Nephron (organoid): ENCODE data around the gene BEAN1.

Experiments used
- H3K27ac Mint-ChIP-seq, 3 experiments: 2 replicates each; pipeline ENCODE4 v1.8.0; 2020; ENCODE audit warnings: mixed read lengths in 3 of 3, mild to moderate bottlenecking in 2 of 3, moderate library complexity in 1 of 3
- H3K27me3 Mint-ChIP-seq: 2 replicates; pipeline ENCODE4 v1.8.0; 2021; ENCODE audit warnings: low read depth, mild to moderate bottlenecking, moderate library complexity, mixed read lengths
- H3K36me3 Mint-ChIP-seq: 2 replicates; pipeline ENCODE4 v1.8.0; 2020; ENCODE audit warnings: low read depth, mixed read lengths
- H3K4me1 Mint-ChIP-seq: 2 replicates; pipeline ENCODE4 v1.8.0; 2020; ENCODE audit warnings: mixed read lengths
- H3K4me3 Mint-ChIP-seq, 3 experiments: 2 replicates each; pipeline ENCODE4 v1.8.0; 2020; ENCODE audit warnings: mild to moderate bottlenecking in 3 of 3, mixed read lengths in 3 of 3, moderate library complexity in 2 of 3
- H3K9me3 Mint-ChIP-seq: 2 replicates; pipeline ENCODE4 v1.8.0; 2020; ENCODE audit warnings: mixed read lengths
- TF ChIP-seq, protein P1 (sequence below), 3 experiments: fragments of 200-600 bp; sonication (generic); IDR thresholded peaks; one replicate each; pipeline ENCODE4 v1.5.0; 2021; ENCODE audit warnings: antibody characterized with exemption in 3 of 3; ENCODE audit not compliant: unreplicated experiment in 3 of 3

Gene BEAN1

DNA sequence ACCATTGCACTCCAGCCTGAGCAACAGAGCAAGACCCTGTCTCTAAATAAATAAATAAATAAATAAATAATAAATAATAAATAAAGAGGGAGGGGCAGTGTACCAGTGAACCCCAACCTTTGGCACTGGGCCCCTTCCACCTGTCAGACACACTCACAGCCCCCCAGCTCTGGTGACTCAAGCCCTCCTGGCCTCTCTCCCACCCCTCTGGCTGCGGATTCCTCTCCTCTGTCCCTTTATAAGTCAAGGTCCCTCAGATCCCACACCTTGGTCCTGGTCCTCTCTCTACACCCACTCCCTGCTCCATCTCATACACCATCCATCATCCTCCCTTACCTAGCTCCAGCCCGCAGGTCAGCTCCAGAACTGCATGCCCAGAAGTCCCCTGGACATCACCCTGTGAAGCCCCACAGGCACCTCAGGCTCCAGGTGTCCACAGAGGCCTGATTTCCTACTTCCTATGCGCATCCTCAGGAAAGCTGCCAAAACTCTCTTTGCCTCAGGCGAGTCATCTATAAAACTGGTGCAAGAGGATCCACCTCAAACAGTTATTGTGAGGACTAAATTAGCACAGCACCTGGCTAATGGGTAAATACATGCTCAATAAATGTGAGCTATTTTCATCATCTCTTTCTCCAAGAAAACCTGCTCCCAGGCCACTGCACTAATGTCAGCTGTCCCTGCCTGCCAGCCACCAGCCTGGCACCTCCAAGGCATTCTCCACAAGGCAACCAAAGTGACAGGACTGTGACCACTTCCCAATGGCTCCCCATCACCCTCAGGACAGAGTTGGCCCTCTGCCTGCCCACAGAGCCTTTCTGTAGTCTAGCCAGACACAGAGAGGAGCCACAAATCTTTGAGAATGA, 46.8 kb downstream of the BEAN1 start:
- Mint-ChIP-seq H3K4me3 (no peak overlapping the region), H3K27ac (no peak overlapping the region), H3K9me3 (no peaks in the 10 kb centered on the region), H3K27me3 (peaks cover 21% of the 10 kb centered on the region), H3K36me3 (no peaks in the 10 kb centered on the region), H3K4me1 (peaks cover 34% of the 10 kb centered on the region)
- TF ChIP-seq, protein P1, sequence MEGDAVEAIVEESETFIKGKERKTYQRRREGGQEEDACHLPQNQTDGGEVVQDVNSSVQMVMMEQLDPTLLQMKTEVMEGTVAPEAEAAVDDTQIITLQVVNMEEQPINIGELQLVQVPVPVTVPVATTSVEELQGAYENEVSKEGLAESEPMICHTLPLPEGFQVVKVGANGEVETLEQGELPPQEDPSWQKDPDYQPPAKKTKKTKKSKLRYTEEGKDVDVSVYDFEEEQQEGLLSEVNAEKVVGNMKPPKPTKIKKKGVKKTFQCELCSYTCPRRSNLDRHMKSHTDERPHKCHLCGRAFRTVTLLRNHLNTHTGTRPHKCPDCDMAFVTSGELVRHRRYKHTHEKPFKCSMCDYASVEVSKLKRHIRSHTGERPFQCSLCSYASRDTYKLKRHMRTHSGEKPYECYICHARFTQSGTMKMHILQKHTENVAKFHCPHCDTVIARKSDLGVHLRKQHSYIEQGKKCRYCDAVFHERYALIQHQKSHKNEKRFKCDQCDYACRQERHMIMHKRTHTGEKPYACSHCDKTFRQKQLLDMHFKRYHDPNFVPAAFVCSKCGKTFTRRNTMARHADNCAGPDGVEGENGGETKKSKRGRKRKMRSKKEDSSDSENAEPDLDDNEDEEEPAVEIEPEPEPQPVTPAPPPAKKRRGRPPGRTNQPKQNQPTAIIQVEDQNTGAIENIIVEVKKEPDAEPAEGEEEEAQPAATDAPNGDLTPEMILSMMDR (IDR thresholded peaks at IDR 0.05; ENCODE audit: unreplicated experiment in 3 of 3) = no peak

DNA sequence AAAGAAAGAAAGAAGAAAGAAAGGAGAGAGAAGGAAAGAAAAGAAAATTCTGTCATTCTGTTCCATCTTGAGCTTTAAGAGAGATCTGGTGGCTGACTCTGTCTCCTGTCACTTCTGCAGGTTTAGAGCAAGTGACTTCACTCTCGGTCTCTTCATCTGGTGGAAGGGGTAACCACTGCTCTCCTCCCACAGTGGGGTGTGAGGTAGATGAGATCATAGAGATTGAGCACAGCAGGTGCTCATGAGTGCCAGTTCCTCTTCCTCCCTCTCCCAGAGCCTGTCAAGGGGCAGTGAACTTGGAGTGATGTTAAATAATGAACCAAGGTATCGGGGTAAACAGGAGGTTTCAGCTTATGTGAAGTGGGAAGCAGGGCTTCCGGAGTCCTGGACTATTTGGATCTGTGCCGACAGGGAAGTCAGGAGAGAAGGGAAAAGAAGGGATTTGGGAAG, 47.7 kb downstream of the BEAN1 start:
- Mint-ChIP-seq H3K9me3 (no peaks in the 10 kb centered on the region), H3K36me3 (no peaks in the 10 kb centered on the region), H3K4me1 (peaks cover 34% of the 10 kb centered on the region), H3K27ac (peak overlapping the region in 2 of 3 experiments; percentile 27 to 50), H3K27me3 (peaks cover 21% of the 10 kb centered on the region), H3K4me3 (peak overlapping the region in 2 of 3 experiments; percentile 8 to 15)
- TF ChIP-seq, protein P1 (IDR thresholded peaks at IDR 0.05; ENCODE audit: unreplicated experiment in 3 of 3) = no peak

- H3K4me3 Mint-ChIP-seq = no peak overlapping the region
- peaks cover 21% of the 10 kb centered on the region for H3K27me3 Mint-ChIP-seq
- TF ChIP-seq, protein P1 (IDR thresholded peaks at IDR 0.05; ENCODE audit: unreplicated experiment in 3 of 3) = no peak
- no peaks in the 10 kb centered on the region for H3K9me3 Mint-ChIP-seq
- peak overlapping the region in 1 of 3 experiments; percentile 50 for H3K27ac Mint-ChIP-seq
- H3K4me1 Mint-ChIP-seq = peaks cover 31% of the 10 kb centered on the region
- no peaks in the 10 kb centered on the region for H3K36me3 Mint-ChIP-seq
Measured at GRCh38 chr16:66475232-66475631, 48.1 kb downstream of the BEAN1 start.

GRCh38 chr16:66476328-66477027, 49.4 kb downstream of the BEAN1 start:
- TF ChIP-seq, protein P1 (IDR thresholded peaks at IDR 0.05; ENCODE audit: unreplicated experiment in 3 of 3) = no peak
- Mint-ChIP-seq H3K27me3 (peaks cover 18% of the 10 kb centered on the region), H3K4me1 (peaks cover 24% of the 10 kb centered on the region)

GRCh38 chr16:66477028-66477515, 50.0 kb downstream of the BEAN1 start:
- Mint-ChIP-seq H3K4me3 (no peak overlapping the region), H3K4me1 (peaks cover 22% of the 10 kb centered on the region), H3K27me3 (peaks cover 13% of the 10 kb centered on the region), H3K27ac (no peak overlapping the region), H3K36me3 (no peaks in the 10 kb centered on the region), H3K9me3 (no peaks in the 10 kb centered on the region)
- TF ChIP-seq, protein P1 (IDR thresholded peaks at IDR 0.05; ENCODE audit: unreplicated experiment in 3 of 3) = no peak

More at GRCh38 chr16:66476328-66477027, 49.4 kb downstream of the BEAN1 start:
- Mint-ChIP-seq H3K27ac (no peak overlapping the region), H3K9me3 (no peaks in the 10 kb centered on the region), H3K36me3 (no peaks in the 10 kb centered on the region), H3K4me3 (no peak overlapping the region)
